ENCODE data around the gene MYCBP.
A peak's percentile ranks its signal among the peaks of the same experiment; 100 is the strongest.

MYCBP gene

DNA sequence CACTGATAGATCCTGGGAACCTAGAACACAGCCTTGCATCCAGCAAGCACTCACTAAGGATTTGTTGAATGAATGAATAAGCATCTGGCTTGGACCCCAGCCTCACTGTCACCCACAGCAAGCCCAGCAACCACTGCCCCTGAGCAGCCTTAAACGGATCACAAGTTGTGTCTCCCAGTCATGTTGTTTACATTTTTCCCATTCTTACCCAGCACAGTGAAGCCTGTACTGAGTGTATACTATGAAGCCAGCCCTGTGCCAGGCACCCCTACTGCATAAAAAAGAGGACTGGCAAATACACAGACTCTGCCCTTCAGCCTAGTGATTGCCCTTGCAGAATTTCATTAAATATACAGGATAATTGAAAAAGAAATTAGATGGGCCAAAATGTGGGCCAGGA, 43.8 kb downstream of the MYCBP start:
- no peak for DNase-seq (ENCODE audit: extremely low spot score, insufficient read length, low read depth)
- FAIRE-seq, result no peak

DNA sequence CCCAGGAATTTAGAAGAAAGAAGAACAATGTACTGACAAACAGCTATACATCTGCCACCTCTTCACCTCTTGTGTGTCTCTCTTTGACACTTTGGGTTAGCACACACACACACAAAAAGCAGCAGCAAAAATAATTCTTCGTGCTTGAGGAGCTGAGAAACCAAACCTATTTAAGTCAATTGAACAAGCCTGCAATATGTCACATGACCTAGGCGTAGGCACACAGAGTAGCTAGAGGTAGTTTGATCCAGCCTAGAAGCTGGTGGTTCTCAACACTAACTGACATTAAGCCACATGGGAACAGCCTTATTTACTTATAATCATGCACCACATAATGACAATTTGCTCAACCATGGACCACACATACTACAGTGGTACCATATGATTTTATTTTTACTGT, 45.8 kb downstream of the MYCBP start:
- no peak for DNase-seq (ENCODE audit: extremely low spot score, insufficient read length, low read depth)
- FAIRE-seq, result no peak

DNA sequence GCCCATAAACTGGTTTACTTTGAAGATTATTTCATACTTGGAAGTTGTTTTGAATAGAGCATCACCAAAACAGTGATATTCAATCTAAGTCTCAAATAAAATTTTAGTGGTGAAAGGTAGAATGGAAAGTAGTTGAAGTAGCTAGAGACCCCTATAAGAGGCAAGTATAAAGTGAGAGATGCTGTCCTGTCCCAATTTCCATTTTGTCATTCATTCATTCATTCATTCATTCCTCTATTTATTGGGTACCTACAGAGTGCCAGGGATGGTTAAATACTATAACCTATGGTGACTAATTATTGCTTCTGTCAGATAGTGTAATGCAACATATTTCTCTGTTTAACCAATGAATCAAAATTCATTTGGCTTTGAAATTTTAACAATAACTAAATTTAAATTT, 46.3 kb downstream of the MYCBP start:
- no peak for DNase-seq (ENCODE audit: extremely low spot score, insufficient read length, low read depth)
- FAIRE-seq, result no peak

DNA sequence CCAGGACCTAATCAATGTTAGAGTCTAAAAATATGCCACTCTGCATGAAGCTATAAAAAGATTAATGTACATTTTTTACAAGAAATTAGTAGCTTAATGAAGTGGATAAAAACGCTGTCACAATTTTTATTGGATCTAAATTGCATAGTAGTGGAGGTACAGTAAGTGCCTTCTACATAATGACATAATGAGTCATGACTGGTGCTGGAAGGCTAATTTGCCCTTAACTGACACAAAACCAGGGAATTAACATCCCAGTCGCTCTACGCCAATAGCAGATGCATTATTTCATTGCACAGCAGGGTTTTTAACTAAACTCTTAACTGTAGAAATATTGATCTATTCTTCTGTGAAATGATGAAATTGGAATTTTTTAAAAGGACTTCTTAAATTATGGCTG, 46.9 kb downstream of the MYCBP start:
- no peak for FAIRE-seq
- DNase-seq (ENCODE audit: extremely low spot score, insufficient read length, low read depth), result no peak

DNA sequence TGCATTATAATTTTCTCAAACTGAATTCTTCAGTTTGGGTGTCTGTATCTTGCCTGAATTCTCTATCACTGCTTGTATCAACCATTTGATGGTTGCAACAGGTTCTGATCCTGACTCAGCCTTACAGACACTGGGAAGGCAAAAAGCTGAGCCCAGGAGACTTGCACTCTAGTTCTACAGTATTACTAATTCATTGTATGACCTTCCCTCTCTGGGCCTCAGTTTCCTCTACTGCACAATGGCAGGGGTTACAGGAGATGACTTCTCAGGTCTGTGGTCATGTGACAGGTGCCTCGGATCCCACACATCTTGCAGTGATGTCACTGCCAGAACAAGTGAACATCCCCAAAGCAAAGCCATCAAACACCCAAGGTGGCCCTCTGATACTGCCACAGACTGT, 52.3 kb downstream of the MYCBP start:
- FAIRE-seq, result no peak
- no peak for DNase-seq (ENCODE audit: extremely low spot score, insufficient read length, low read depth)

DNA sequence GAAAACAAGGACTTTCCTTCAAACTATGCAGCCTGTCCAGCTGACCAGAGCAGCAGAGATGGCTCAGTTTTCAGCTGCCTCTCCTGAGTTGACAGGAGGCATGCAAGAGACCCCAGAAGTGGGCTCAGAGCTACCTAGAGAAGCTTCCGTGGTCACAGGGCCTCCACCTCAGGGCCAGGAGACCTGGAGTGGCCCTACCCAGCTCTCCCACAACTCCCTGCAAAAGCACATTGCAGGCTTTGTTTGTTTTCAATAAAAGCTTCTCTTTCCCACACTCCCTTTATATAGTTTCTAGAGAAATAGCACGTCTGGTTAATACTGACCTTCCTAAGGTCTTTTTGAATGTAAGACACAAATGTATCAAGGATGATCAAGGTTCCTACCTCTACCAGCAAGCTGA, 53.6 kb downstream of the MYCBP start:
- FAIRE-seq (no peak), DNase-seq (ENCODE audit: extremely low spot score, insufficient read length, low read depth) (no peak)

DNA sequence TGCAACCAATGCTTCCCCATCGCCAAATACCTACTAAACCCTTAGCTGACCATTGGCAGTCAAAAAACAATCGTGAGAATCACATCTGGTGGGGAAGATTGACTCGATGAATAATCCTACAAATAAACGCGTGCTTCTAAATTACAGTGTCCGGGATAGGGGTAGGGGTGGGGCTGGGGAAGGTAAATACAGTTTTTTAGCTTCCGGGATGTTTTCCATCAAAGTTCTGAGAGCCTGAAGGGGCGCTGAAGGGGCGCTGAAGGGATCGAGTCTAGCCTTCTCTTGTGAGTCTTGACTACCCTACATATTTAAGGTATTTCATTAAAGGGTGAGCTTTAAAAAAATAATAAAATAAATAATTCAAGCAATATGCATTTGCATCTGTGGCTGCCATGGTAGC, 54.1 kb downstream of the MYCBP start:
- FAIRE-seq (no peak), DNase-seq (ENCODE audit: extremely low spot score, insufficient read length, low read depth) (no peak)

DNA sequence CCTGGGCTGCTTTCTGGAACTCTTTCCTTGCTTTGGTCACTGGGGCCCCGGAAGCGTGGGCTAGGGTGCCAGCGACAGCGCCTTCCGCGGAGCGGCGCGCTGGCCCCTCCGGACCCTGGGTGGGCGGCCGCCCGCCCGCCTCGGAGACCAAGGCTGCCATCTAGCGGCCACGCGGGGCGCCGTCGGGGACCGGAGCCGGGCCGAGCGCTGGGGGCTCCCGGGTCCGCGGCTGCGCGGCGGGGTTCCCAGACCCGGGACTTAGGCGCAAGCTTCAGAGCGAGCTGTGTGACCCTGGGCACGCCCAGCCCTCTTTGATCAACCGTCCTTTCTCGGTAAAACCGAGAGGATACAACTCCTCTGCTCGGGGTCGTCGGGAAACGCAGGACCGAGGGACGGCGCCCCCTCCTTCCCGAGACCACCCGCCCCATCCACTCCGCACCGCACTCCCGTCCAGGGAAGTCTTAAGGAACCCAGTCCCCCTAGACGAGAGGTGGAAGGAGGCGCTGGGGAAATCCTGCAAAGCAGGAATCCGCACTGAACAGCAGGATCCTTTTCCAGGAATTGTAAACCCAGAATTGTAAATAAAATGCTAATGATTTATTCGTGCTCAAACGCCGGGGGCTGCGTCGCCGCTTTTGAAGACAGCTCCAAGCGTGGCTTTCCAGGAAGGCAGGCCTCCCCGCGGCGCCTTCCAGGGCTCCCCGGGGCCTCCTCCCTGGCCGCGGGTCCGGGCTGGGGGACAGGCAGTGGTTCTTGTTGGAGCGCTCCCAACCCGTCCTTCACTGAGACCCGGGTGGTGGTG, 54.8 kb downstream of the MYCBP start:
- FAIRE-seq, result no peak
- DNase-seq (ENCODE audit: extremely low spot score, insufficient read length, low read depth), result peak; percentile 49

DNA sequence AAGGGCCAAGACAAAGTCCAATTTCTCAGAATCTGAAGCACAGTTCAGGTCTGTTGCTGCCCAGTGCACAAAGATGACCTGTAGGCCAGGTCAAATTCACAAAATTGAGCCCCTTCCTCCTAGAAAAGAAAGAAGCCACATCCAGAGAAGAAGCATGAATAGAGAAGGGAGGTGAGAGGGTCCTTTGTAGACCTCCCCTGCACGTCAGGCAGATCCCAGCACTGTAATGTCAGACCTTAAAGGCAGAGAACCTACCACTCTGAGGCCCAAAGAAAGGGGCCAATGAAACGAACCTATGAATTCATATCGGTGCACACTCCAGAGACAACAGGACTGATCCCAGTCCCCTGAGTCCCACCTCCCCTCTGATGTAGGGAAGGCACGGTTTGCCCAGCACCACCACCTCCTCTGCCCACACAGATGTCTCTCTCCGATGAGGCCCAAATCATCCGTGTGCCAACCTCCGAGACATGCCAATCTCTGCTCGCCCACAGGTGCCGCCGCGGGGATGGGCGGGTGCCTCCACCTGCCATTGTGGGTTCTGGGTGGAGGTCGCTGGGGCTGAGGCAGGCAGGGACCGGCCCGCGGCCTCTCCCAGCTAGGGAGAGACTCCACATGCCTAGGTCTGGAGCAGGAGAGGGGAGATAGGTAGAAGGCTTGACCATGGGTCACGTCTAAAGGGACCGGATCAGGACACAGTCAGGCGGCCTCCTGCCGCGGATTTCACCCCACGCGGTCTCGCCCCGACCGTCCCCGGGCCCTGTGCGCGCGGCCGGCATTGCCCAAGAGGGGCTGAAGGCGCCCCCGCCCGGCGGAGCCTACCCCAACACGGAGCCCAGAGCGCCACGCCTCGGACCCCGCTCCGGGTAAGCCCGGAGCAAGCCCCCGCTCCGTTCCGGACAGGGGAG, 55.6 kb downstream of the MYCBP start:
- no peak for FAIRE-seq
- no peak for DNase-seq (ENCODE audit: extremely low spot score, insufficient read length, low read depth)

DNA sequence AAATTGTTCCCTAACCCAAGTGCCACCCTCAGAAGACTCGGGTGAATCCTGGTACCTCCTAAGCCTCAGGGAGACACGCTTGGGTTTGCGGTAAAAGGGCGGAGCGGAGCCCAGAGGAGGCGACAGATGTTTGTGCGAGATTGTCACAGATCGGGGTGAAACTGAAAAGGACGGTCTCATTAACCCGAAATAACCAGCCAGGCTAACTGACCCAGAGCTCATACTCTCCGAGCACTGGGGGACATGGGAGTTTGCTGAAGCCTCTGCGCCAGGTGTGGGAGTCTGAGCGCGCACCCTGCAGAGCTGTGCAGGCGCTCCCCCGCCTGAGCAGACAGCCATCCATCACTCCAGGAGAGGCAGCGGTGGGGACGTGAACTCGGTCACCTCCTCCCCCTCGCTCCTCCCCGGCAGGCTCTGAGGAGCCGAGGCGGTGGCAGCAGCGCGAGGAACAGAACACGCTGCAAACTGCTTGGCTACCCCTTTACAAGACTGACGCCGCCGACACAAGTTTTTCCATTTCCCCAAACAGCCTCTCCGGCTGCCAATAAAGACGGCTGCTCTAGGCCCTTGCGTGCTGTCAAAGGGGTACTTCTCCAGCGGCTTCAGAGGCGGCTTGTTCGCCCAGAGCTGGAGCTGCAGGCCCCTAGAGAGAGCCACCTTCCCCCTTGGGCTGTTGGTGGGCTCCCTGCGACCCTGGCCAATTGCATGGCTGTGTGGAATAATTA, 57.1 kb downstream of the MYCBP start:
- FAIRE-seq, result peak; percentile 89

DNA sequence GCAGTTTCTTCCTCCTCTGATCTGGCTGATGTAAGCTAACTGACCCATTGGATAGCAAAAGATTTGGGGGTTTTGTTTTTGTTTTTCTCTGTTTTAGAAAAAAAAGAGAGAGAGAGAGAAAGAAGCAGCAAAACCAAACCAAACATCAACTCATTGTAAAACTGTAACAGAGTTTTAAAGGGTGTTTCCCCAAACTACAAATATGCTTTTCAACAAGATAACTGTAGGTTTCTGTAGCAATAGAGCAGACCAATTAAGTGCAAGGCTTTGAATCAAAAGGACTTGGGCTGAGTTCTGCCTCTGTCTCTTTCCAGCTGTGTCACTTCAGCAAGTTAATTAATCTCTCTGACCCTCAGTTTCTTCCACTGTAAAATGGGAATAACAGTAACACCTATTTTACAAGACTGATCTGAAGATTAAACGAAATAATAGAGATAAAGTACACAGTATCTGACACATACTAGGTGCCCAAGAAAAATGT, 58.1 kb downstream of the MYCBP start:
- DNase-seq (ENCODE audit: extremely low spot score, insufficient read length, low read depth) (no peak), FAIRE-seq (peak; percentile 71)

More for the DNA sequence above, 57.1 kb downstream of the MYCBP start:
- DNase-seq (ENCODE audit: extremely low spot score, insufficient read length, low read depth), result peak; percentile 37

DNA sequence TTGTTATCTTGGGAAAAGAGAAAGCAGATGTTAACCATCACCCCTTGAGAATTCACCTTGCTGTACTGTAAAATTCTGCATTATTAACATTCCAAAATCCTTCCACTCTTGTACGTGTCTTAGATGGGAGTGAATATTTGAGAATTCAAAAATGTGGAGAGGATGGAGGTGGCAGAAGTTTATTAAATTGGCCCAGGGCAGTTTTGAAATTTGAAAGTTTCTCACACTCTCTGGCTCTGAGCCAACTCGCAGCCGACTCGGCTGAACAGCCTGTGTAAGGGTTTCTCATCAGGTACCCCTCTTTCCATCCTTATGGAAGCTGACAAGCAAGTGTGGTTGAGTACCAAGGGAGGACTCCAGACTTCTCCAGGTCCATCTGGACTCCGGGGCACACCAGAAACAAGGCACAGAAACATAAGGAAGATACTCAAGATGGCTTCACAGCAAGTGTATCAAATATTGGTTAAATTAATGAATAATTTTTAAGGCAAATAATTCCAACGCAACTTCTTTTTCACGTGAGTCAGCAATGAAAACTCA, 58.6 kb downstream of the MYCBP start:
- DNase-seq (ENCODE audit: extremely low spot score, insufficient read length, low read depth) (no peak), FAIRE-seq (no peak)

DNA sequence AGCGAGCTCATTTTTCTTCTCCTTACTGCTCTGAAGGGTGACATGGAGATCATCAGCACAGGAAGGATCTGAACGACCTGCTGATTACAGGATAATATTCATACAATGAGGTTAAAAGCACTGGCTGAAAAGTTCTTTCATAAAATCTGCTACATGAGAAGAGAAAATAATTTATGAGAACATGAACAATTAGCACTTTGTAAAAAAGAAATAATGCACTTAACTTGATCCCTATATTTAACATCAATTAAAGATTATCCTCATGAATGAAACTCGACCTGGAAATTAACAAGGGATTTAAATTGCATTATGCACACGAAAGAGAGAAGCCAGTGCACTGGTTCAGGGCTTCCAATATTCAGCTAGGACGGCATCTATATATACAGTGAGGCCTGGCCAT, 60.2 kb downstream of the MYCBP start:
- FAIRE-seq (no peak), DNase-seq (ENCODE audit: extremely low spot score, insufficient read length, low read depth) (no peak)
